Uterus (tissue), 2 donors: ENCODE measurements around the gene NR1I3.

Experiments
- CTCF ChIP-seq, 4 experiments: fragments of 200-600 bp in 2 of 4; fragments of 450-650 bp in 2 of 4; sonication (generic) in 2 of 4; IDR thresholded peaks; one replicate each; pipeline ENCODE4 v1.5.1; 2016 to 2019; ENCODE audit warnings: antibody characterized with exemption in 4 of 4, mild to moderate bottlenecking in 2 of 4, moderate library complexity in 1 of 4
- POLR2A ChIP-seq, 2 donors: fragments of 450-650 bp; IDR thresholded peaks; one replicate each; pipeline ENCODE4 v1.6.1; 2016; ENCODE audit warnings: antibody characterized with exemption in 2 of 2, mild to moderate bottlenecking in 1 of 2, moderate library complexity in 1 of 2

GRCh38 chr1:161223805-161224694 is 14.0 kb downstream of the NR1I3 start:
- no peak for TF ChIP-seq POLR2A (IDR thresholded peaks at IDR 0.05)
- TF ChIP-seq CTCF (IDR thresholded peaks at IDR 0.05) = no peak
